Activated T-cell treated with anti-CD3 and anti-CD28 coated beads, Interleukin-2, amount 50 U/mL, for 4 hours (primary cell): ENCODE data around the gene RPS5. TPM values are rescaled to one million over a fixed set of nuclear protein-coding genes. Genes with fewer than 3 reads are reported as not detected.
"Not testable (repeated sequence)": the region's sequence is repeated elsewhere in the genome, so short reads cannot be mapped to it uniquely, and the experiment has no call there.

Experiments used
- ATAC-seq, 2 donors: fragments of 200-7000 bp; cut with Tn5 transposase; one replicate each; pipeline ENCODE4 v1.10.0; 2021
- DNase-seq: peaks from one replicate; pipeline ENCODE4 v3.0.0-alpha.2; 2020
- H3K27me3 Mint-ChIP-seq: one replicate; pipeline ENCODE4 v1.8.0; 2021; ENCODE audit warnings: low read depth, mixed read lengths
- H3K36me3 Mint-ChIP-seq: one replicate; pipeline ENCODE4 v1.8.0; 2022; ENCODE audit warnings: mixed read lengths; ENCODE audit not compliant: insufficient read depth
- H3K4me1 Mint-ChIP-seq: one replicate; pipeline ENCODE4 v1.8.0; 2021; ENCODE audit warnings: low read depth, mixed read lengths
- H3K4me3 Mint-ChIP-seq: one replicate; pipeline ENCODE4 v1.8.0; 2021; ENCODE audit warnings: mild to moderate bottlenecking, moderate library complexity, mixed read lengths
- H3K9me3 Mint-ChIP-seq: one replicate; pipeline ENCODE4 v1.8.0; 2021; ENCODE audit warnings: mixed read lengths
- total RNA-seq, 3 donors: library from RNA; stranded (reverse); gene quantifications; one replicate each; pipeline ENCODE4 v1.2.1, GENCODE V29; 2021

The RPS5 gene
- total RNA-seq, 3 donors from 2014 or later, result 2,106 to 2,287 (median 2,120) TPM

- Mint-ChIP-seq H3K4me3 (peak overlapping the region; percentile 79), H3K9me3 (no peaks in the 10 kb centered on the region), H3K36me3 (no peaks in the 10 kb centered on the region), H3K4me1 (peaks cover 12% of the 10 kb centered on the region), H3K27me3 (peaks cover 15% of the 10 kb centered on the region)
- peak; percentile 98 for ATAC-seq
- peak; percentile 99 for DNase-seq
Observed at GRCh38 chr19:58400916-58401839, 14.1 kb downstream of the RPS5 start.

- ATAC-seq, result no peak
- H3K4me1 Mint-ChIP-seq, result peaks cover 14% of the 10 kb centered on the region
- no peaks in the 10 kb centered on the region for H3K9me3 Mint-ChIP-seq
- no peak for DNase-seq
- H3K36me3 Mint-ChIP-seq, result no peaks in the 10 kb centered on the region
- H3K4me3 Mint-ChIP-seq, result peak overlapping the region; percentile 79
- H3K27me3 Mint-ChIP-seq, result peaks cover 15% of the 10 kb centered on the region
Observed at GRCh38 chr19:58401840-58402421, 14.9 kb downstream of the RPS5 start.

- not testable (repeated sequence) for DNase-seq, H3K9me3 Mint-ChIP-seq, H3K27me3 Mint-ChIP-seq, H3K36me3 Mint-ChIP-seq, H3K4me3 Mint-ChIP-seq, ATAC-seq
- H3K4me1 Mint-ChIP-seq, result peaks cover 28% of the 10 kb centered on the region
Observed at GRCh38 chr19:58403920-58404478, 16.9 kb downstream of the RPS5 start.

- peaks cover 26% of the 10 kb centered on the region for H3K4me1 Mint-ChIP-seq
- no peak for ATAC-seq
- no peaks in the 10 kb centered on the region for H3K36me3 Mint-ChIP-seq
- DNase-seq, result no peak
- no peaks in the 10 kb centered on the region for H3K27me3 Mint-ChIP-seq
- no peaks in the 10 kb centered on the region for H3K9me3 Mint-ChIP-seq
- H3K4me3 Mint-ChIP-seq, result peak overlapping the region; percentile 88
Observed at GRCh38 chr19:58406818-58407657, 20.0 kb downstream of the RPS5 start.

- ATAC-seq (peak; percentile 4 to 8), DNase-seq (no peak)
Observed at GRCh38 chr19:58407658-58408151, 20.6 kb downstream of the RPS5 start.

GRCh38 chr19:58408152-58409009 lies 21.3 kb downstream of the RPS5 start, which contains the start of gene ZNF584:
Gene ZNF584 (plus strand): TSS chr19:58408649. CDS start chr19:58409148, 499 bp downstream.
- H3K4me3 Mint-ChIP-seq, result peak within 1 kb of the TSS; percentile 88
- ATAC-seq (peak; percentile 98), DNase-seq (peak; percentile 93)
- no peaks in the 10 kb centered on the region for H3K9me3 Mint-ChIP-seq
- H3K36me3 Mint-ChIP-seq, result peaks cover 6% of the 10 kb centered on the region
- no peaks in the 10 kb centered on the region for H3K27me3 Mint-ChIP-seq
- H3K4me1 Mint-ChIP-seq, result peaks cover 26% of the 10 kb centered on the region

More at GRCh38 chr19:58407658-58408151, 20.6 kb downstream of the RPS5 start:
- Mint-ChIP-seq H3K4me1 (peaks cover 26% of the 10 kb centered on the region), H3K9me3 (no peaks in the 10 kb centered on the region), H3K27me3 (no peaks in the 10 kb centered on the region), H3K36me3 (peaks cover 4% of the 10 kb centered on the region), H3K4me3 (peak overlapping the region; percentile 88)

GRCh38 chr19:58409010-58409790 lies 22.1 kb downstream of the RPS5 start:
- peak; percentile 7 to 14 for ATAC-seq

GRCh38 chr19:58416604-58417003 lies 29.5 kb downstream of the RPS5 start:
- H3K4me1 Mint-ChIP-seq, result no peaks in the 10 kb centered on the region
- ATAC-seq (no peak), DNase-seq (no peak)
- no peaks in the 10 kb centered on the region for H3K27me3 Mint-ChIP-seq
- H3K4me3 Mint-ChIP-seq, result no peak overlapping the region
- H3K36me3 Mint-ChIP-seq, result peaks cover 37% of the 10 kb centered on the region
- H3K9me3 Mint-ChIP-seq, result no peaks in the 10 kb centered on the region

More at GRCh38 chr19:58409010-58409790, 22.1 kb downstream of the RPS5 start:
- no peak for DNase-seq
- Mint-ChIP-seq H3K27me3 (no peaks in the 10 kb centered on the region), H3K4me1 (peaks cover 26% of the 10 kb centered on the region), H3K36me3 (peaks cover 6% of the 10 kb centered on the region), H3K4me3 (peak overlapping the region; percentile 88), H3K9me3 (no peaks in the 10 kb centered on the region)

- H3K4me1 Mint-ChIP-seq, result no peaks in the 10 kb centered on the region
- H3K36me3 Mint-ChIP-seq, result peaks cover 37% of the 10 kb centered on the region
Observed at GRCh38 chr19:58417071-58417470, 30.0 kb downstream of the RPS5 start.

GRCh38 chr19:58428617-58429016 lies 41.5 kb downstream of the RPS5 start:
- Mint-ChIP-seq H3K4me3 (no peak overlapping the region), H3K9me3 (peaks cover 45% of the 10 kb centered on the region), H3K4me1 (no peaks in the 10 kb centered on the region), H3K36me3 (peaks cover 12% of the 10 kb centered on the region), H3K27me3 (no peaks in the 10 kb centered on the region)
- no peak for DNase-seq
- no peak for ATAC-seq

More at GRCh38 chr19:58417071-58417470, 30.0 kb downstream of the RPS5 start:
- Mint-ChIP-seq H3K27me3 (no peaks in the 10 kb centered on the region), H3K9me3 (no peaks in the 10 kb centered on the region), H3K4me3 (no peak overlapping the region)
- DNase-seq, result no peak
- no peak for ATAC-seq

GRCh38 chr19:58429745-58430144 lies 42.7 kb downstream of the RPS5 start:
- peaks cover 50% of the 10 kb centered on the region for H3K9me3 Mint-ChIP-seq
- DNase-seq (no peak), ATAC-seq (no peak)
- H3K27me3 Mint-ChIP-seq, result no peaks in the 10 kb centered on the region
- H3K36me3 Mint-ChIP-seq, result peaks cover 22% of the 10 kb centered on the region
- H3K4me3 Mint-ChIP-seq, result no peak overlapping the region
- no peaks in the 10 kb centered on the region for H3K4me1 Mint-ChIP-seq

GRCh38 chr19:58434217-58434616 lies 47.1 kb downstream of the RPS5 start:
- no peak for DNase-seq
- no peak for ATAC-seq
- Mint-ChIP-seq H3K4me1 (peaks cover 7% of the 10 kb centered on the region), H3K36me3 (peaks cover 57% of the 10 kb centered on the region), H3K27me3 (no peaks in the 10 kb centered on the region), H3K9me3 (peaks cover 47% of the 10 kb centered on the region), H3K4me3 (no peak overlapping the region)
